HPDE6-E6E7 (cell line): ENCODE results near the gene PRDM4.

Source experiments
- DNase-seq: peaks from one replicate; pipeline ENCODE4 v3.0.0; 2011; ENCODE audit warnings: missing footprints; ENCODE audit errors: extremely low spot score

The PRDM4 gene

GRCh38 chr12:107760809-107761501 is at the start of gene PRDM4:
PRDM4 (minus strand) TSS chr12:107761137; CDS start chr12:107760515, 622 bp downstream.
- peak; percentile 96 for DNase-seq

DNA sequence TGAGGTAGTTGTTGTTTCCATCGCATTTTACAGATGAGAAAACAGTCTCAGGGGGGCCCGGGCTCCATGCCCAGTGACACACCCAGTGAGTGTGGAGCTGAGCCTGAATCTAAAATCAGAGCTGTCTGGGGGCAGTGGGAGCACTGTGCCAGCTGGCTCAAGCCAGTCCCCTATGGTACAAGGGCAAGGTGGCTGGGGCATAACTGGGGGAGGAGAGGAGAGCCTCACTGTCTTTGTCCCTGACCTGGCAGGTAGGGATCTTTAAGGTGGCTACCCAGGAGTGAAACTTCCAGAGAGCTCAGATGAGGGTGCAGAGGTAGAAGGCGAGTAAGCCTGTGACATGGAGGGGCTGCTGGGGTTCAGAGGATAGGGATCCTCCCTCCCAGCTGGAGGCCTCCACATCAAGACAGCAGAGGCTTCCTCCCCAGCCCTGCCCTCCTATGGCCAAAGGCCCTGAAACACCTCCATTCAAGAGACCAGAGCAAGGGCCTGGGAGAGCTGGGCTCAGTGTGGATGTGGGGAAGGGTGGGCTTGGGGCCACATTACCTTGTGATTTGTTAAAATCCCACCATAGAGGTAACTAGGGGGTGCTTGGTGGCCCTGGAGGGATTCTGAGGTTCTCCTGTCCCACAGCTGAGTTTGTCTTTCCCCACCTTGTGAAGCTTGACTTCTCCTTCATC is 46.7 kb upstream of the PRDM4 start:
- no peak for DNase-seq

GRCh38 chr12:107805488-107806180 is 44.7 kb upstream of the PRDM4 start:
- no peak for DNase-seq

DNA sequence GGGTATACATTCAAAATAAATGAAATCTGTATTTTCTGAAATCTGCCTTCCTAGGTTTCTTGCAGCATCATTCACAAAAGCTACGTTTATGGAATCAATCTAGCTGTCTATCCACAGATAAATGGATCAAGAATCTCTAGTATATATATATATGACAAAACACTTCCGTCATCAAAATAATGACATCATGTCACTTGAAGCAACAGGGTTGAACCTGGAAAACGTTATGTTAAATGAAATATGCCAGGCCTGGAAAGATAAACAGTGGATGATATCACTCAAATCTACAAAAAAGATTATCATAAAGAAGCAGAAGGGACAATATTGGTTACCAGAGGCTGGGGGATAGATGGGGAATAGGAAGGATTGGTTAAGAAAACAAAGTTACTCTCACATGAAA is 42.2 kb upstream of the PRDM4 start:
- no peak for DNase-seq

GRCh38 chr12:107801150-107801549 is 40.2 kb upstream of the PRDM4 start:
- DNase-seq: no peak

GRCh38 chr12:107798580-107798979 is 37.6 kb upstream of the PRDM4 start:
- no peak for DNase-seq

DNA sequence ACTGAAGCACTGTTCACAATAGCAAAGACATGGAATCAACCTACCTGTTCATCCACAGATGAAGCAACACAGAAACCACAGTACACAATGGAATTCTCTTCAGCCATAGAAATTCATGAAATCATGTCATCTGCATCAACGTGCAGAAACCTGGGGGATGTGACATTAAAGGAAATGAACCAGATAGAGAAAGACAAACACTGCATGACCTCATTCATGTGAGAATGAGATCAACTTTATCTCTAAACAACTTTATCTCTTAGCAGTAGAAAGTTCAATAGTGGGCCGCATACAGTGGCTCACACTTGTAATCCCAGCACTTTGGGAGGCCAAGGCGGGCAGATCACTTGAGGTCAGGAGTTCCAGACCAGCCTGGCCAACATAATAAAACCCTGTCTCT is 33.5 kb upstream of the PRDM4 start:
- no peak for DNase-seq

GRCh38 chr12:107791465-107792089 is 30.6 kb upstream of the PRDM4 start:
- no peak for DNase-seq

GRCh38 chr12:107788690-107789458 is 27.9 kb upstream of the PRDM4 start:
- no peak for DNase-seq

GRCh38 chr12:107788281-107788680 is 27.3 kb upstream of the PRDM4 start:
- DNase-seq: no peak

GRCh38 chr12:107783406-107784376 is 22.8 kb upstream of the PRDM4 start:
- DNase-seq: no peak

DNA sequence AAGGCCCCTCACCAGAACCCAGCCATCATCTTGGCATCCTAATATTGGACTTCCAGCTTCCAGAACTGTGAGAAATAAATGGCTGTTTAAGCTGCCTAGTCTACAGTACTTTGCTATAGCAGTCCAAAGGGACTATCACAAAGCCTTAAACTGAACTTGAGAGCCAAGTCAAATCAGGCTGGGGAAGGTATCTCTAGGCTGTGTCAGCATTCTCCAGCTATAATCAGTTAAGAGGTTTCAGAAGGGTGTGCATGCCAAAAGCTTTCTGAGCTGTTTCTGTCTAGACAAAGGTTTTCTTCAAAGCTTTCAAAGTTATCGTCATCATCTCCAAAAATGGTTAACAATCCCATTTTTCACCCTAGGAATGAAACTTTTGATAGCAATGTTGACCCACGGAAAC is 21.1 kb upstream of the PRDM4 start:
- DNase-seq: no peak

- no peak for DNase-seq
Observed at GRCh38 chr12:107780298-107780697, 19.4 kb upstream of the PRDM4 start.

DNA sequence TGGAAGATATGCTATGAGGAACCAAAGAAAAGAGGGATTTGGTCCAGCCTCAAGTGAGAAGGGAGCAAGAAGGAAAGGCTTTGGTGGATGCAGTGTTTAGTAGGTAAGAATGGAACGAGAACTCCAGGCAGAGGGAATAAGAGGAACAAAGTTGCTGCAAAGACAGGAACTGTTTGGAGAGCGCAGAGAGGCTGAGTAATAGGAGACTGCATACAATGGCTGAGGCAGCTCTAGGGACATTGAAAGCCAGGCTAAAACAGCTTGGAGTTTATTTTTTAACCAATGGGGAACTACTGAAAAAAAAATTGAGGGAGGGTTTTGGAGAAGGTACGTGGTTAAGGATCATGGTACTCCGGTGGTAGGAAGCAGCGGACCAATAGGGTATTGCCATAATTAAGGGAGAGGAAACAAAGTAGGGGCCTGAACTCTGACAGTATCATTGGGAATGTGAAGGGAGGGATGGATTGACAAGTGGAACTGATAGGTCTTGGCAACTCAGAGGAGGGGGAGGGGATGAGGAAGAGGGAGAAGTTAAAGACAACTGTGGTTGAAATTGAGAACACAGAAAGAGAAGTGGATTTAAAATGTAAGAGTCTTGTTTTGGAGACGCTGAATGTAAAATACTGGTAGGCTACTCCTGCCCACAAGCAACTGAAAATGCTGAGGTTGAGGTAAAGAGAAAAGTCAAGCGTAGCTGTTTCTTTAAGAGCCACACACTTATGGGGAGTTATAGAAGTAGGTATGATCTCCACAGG is 18.3 kb upstream of the PRDM4 start:
- DNase-seq: no peak

GRCh38 chr12:107778383-107779025 is 17.6 kb upstream of the PRDM4 start:
- DNase-seq: no peak

DNA sequence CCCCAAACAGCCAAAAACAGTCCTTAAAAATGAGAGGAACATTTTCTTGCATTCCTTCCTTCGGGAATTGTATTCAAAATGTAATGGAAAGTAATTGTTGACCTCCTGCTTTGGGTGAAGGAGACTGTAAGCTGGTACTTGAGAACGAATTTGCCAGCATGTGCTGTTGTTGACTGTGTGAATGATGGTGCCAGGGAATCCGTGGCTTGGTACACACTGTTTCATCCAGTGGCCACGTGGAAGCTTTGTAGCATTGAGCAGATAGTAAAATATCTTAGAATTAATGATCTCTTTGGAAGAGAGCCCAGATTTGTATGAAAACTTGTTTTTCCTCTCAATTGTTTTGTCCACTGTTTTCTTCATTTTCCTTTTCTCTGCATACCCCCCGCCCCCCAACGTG is 15.2 kb upstream of the PRDM4 start:
- no peak for DNase-seq

GRCh38 chr12:107775093-107775721 is 14.3 kb upstream of the PRDM4 start:
- no peak for DNase-seq

DNA sequence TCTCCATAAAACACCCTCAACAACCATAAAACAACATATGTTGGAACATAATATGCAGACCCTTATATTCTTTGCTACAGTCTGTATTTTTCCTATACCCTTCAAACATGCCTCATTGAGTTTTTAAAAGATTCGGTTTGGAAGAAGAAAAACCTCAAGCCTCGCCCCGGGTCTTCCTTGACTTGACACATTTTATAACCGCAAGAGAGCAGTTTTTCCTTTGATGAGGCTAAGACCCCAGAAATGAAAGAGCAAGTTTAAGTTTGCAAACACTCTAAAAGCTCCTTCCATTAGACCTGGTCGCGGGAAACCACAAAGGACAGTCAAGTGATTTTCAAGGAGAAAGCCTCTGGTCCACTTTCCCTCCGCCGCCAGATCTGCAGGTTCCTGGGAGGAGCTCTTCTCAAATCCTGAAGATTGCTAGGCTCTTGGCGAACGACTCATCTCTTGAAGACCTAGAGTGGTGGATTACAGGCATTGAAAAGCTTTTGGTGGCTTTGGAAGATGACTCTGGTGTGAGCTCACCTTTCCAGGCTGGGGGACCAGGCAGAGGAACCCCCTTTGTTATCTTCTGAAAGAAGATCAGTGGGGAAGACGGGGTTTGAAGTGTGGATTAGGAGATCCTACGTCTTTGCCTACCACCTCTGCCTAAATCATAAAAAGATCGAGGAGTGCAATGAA is 13.6 kb upstream of the PRDM4 start, which contains the start of gene ASCL4:
Gene ASCL4, plus strand, starts transcription at position 356 of the 681 bp plus-strand sequence. CDS start 515 bp downstream, outside the sequence.
- no peak for DNase-seq
